AG04449 (cell line): ENCODE data around the gene NOL7.

Source experiments
- CTCF ChIA-PET: fragments of 350-600 bp; formaldehyde crosslinking; extraction: SDS; loops from one replicate; lab custom pipeline; 2021; ENCODE audit warnings: antibody characterized with exemption; lab: Yijun Ruan, JAX
- POLR2A ChIA-PET: fragments of 400-600, 350-600 bp; formaldehyde crosslinking; extraction: SDS; loops from one replicate; lab custom pipeline; 2020; ENCODE audit warnings: antibody characterized with exemption, inconsistent platforms; lab: Yijun Ruan, JAX
- DNase-seq: peaks from one replicate; pipeline ENCODE4 v3.0.0-alpha.2; 2010; ENCODE audit warnings: low read depth, low spot score
- H3K4me3 ChIP-seq: 2 replicates; pipeline ENCODE4 v1.5.1; 2011; ENCODE audit warnings: low read depth, mild to moderate bottlenecking, control low read depth, low read length
- CTCF ChIP-seq: IDR thresholded peaks from one replicate; pipeline ENCODE4 v1.5.1; 2011; ENCODE audit warnings: mild to moderate bottlenecking, moderate library complexity, low read length, control low read depth, inconsistent platforms; ENCODE audit not compliant: insufficient read depth; ENCODE audit errors: missing control alignments

Gene NOL7

GRCh38 chr6:13643125-13643524 is 28.0 kb downstream of the NOL7 start:
- POLR2A ChIA-PET: no interaction called here
- DNase-seq: no peak
- no peak overlapping the region for H3K4me3 ChIP-seq
- TF ChIP-seq CTCF: no peak
- CTCF ChIA-PET: interaction anchor here (0.9 to 1.0 kb wide), 2 partner anchors 18 to 19 kb away, joined by 3 read pairs; no protein-coding TSS in a partner anchor

GRCh38 chr6:13648850-13649249 is 33.7 kb downstream of the NOL7 start:
- ChIA-PET POLR2A (no interaction called here), CTCF (interaction anchor here (1.0 to 1.2 kb wide), 2 partner anchors 12 to 74 kb away, joined by 3 read pairs; partner anchors contain the start of gene SIRT5)
- no peak for DNase-seq
- no peak overlapping the region for H3K4me3 ChIP-seq
- no peak for TF ChIP-seq CTCF

- TF ChIP-seq CTCF: no peak
- H3K4me3 ChIP-seq: no peak overlapping the region
- ChIA-PET POLR2A (no interaction called here), CTCF (interaction anchor here (1.0 kb wide), 1 partner anchor 11 kb away, joined by 3 read pairs; no protein-coding TSS in a partner anchor)
- no peak for DNase-seq
Measured at GRCh38 chr6:13649393-13649792, 34.3 kb downstream of the NOL7 start.

GRCh38 chr6:13653296-13653695 is 38.2 kb downstream of the NOL7 start:
- ChIA-PET CTCF (interaction anchor here (1.0 to 1.3 kb wide), 2 partner anchors 14 to 29 kb away, joined by 3 to 5 read pairs; no protein-coding TSS in a partner anchor), POLR2A (no interaction called here)
- no peak overlapping the region for H3K4me3 ChIP-seq
- DNase-seq: no peak
- no peak for TF ChIP-seq CTCF

- TF ChIP-seq CTCF: no peak
- ChIA-PET CTCF (no interaction called here), POLR2A (no interaction called here)
- H3K4me3 ChIP-seq: no peak overlapping the region
- DNase-seq: no peak
Measured at GRCh38 chr6:13654496-13654895, 39.4 kb downstream of the NOL7 start.

GRCh38 chr6:13655700-13656099 is 40.6 kb downstream of the NOL7 start:
- CTCF ChIA-PET: no interaction called here
- POLR2A ChIA-PET: no interaction called here
- DNase-seq: no peak
- no peak for TF ChIP-seq CTCF
- H3K4me3 ChIP-seq: no peak overlapping the region
